Upper lobe of left lung (tissue), 6 donors: ENCODE data around the gene MINDY1. TPM values are rescaled to one million over a fixed set of nuclear protein-coding genes. Genes with fewer than 3 reads are reported as not detected.

Experiments used
- ATAC-seq, 2 donors: fragments of 200-7000 bp; cut with Tn5 transposase; one replicate each; pipeline ENCODE4 v1.9.1; 2022; ENCODE audit warnings: mild to moderate bottlenecking in 2 of 2, moderate library complexity in 2 of 2; ENCODE audit not compliant: low FRiP score in 2 of 2
- DNase-seq, 2 donors: peaks; one replicate each; pipeline ENCODE4 v3.0.0-alpha.2; 2019 to 2020
- H3K27ac ChIP-seq, 4 donors: fragments of 200-600 bp; sonication (generic); one replicate each; pipeline ENCODE4 v1.5.1; 2016 to 2019
- H3K27me3 ChIP-seq, 4 donors: fragments of 200-600 bp; sonication (generic); one replicate each; pipeline ENCODE4 v1.5.1; 2017 to 2019
- H3K36me3 ChIP-seq, 4 donors: fragments of 200-600 bp; sonication (generic); one replicate each; pipeline ENCODE4 v1.5.1; 2016 to 2019
- H3K4me1 ChIP-seq, 4 donors: fragments of 200-600 bp; sonication (generic); one replicate each; pipeline ENCODE4 v1.5.1; 2018 to 2019
- H3K4me3 ChIP-seq, 4 donors: fragments of 200-600 bp; sonication (generic); one replicate each; pipeline ENCODE4 v1.5.1; 2017 to 2019; ENCODE audit warnings: mild to moderate bottlenecking in 2 of 4, moderate library complexity in 1 of 4
- H3K9me3 ChIP-seq, 4 donors: fragments of 200-600 bp; sonication (generic); one replicate each; pipeline ENCODE4 v1.5.1; 2018 to 2019
- EP300 ChIP-seq, 4 donors: sonication (generic); formaldehyde crosslinking; IDR thresholded peaks; one replicate each; pipeline ENCODE4 v1.5.1; 2017; ENCODE audit warnings: antibody characterized with exemption in 4 of 4, control low read depth in 2 of 4
- POLR2A ChIP-seq, 4 donors: fragments of 450-650 bp; IDR thresholded peaks; one replicate each; pipeline ENCODE4 v1.5.1; 2016 to 2017; ENCODE audit warnings: antibody characterized with exemption in 4 of 4, mild to moderate bottlenecking in 2 of 4
- POLR2AphosphoS5 ChIP-seq, 2 donors: sonication (generic); formaldehyde crosslinking; IDR thresholded peaks; one replicate each; pipeline ENCODE4 v1.5.1; 2017; ENCODE audit warnings: antibody characterized with exemption in 2 of 2
- WGBS, 2 donors: methylation state at CpG; one replicate each; pipeline ENCODE4 v1.1.5; 2017 to 2018; 5-methylcytosine and 5-hydroxymethylcytosine counted together
- total RNA-seq, 6 donors: library from RNA; depleted of rRNA in 4 of 6; stranded (reverse); fragments of >200 nt in 4 of 6; gene quantifications; one replicate each; pipeline versions ENCODE4 v1.1.0 to v1.2.1, GENCODE V29; 2016 to 2021
- TF ChIP-seq, protein P1 (sequence below), 6 experiments: fragments of 450-650 bp in 4 of 6; fragments of 200-600 bp in 2 of 6; sonication (generic) in 2 of 6; IDR thresholded peaks; one replicate each; pipeline ENCODE4 v1.5.1; 2016 to 2019; ENCODE audit warnings: antibody characterized with exemption in 6 of 6
- donor health status: DM: no; HTN: no; CAD: no; lungs with moderate emphysema.
- donor health status: DM: no; HTN: yes; CAD: no; lungs with severe emphysema.

The MINDY1 gene
- total RNA-seq, 6 donors from 2014 or later, result 14.5 to 34.3 (median 26.9) TPM

DNA sequence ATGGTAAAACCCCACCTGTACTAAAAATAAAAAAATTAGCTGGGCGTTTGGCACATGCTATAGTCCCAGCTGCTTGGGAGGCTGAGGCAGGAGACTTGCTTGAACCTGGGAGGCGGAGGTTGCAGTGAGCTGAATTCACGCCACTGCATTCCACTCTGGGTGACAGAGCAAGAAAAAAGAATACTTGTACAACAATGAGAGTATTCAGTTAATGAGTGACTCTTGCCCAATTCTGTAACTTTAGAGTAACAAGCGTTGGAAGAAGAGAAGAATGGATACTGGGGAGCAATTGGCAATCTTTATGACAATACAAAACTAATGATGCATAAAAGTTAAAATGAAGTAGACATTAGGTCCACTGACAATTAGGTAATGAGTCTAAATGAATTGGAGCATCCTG is 14.1 kb downstream of the MINDY1 start:
- ATAC-seq (no peak), DNase-seq (no peak)
- WGBS, 2 donors, result 63 to 82% methylated on average over 4 of the region's 4 CpGs
- Histone ChIP-seq H3K36me3 (peaks cover 5 to 12% (median 10%) of the 10 kb centered on the region in 4 donors), H3K27ac (no peak overlapping the region), H3K27me3 (no peaks in the 10 kb centered on the region), H3K4me1 (peaks cover 6 to 12% (median 8%) of the 10 kb centered on the region in 4 donors), H3K4me3 (no peak overlapping the region), H3K9me3 (no peaks in the 10 kb centered on the region)
- no peak for TF ChIP-seq EP300 (IDR thresholded peaks at IDR 0.05)
- TF ChIP-seq POLR2A (IDR thresholded peaks at IDR 0.05), result no peak
- TF ChIP-seq POLR2AphosphoS5 (IDR thresholded peaks at IDR 0.05), result no peak
- TF ChIP-seq, protein P1, sequence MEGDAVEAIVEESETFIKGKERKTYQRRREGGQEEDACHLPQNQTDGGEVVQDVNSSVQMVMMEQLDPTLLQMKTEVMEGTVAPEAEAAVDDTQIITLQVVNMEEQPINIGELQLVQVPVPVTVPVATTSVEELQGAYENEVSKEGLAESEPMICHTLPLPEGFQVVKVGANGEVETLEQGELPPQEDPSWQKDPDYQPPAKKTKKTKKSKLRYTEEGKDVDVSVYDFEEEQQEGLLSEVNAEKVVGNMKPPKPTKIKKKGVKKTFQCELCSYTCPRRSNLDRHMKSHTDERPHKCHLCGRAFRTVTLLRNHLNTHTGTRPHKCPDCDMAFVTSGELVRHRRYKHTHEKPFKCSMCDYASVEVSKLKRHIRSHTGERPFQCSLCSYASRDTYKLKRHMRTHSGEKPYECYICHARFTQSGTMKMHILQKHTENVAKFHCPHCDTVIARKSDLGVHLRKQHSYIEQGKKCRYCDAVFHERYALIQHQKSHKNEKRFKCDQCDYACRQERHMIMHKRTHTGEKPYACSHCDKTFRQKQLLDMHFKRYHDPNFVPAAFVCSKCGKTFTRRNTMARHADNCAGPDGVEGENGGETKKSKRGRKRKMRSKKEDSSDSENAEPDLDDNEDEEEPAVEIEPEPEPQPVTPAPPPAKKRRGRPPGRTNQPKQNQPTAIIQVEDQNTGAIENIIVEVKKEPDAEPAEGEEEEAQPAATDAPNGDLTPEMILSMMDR (IDR thresholded peaks at IDR 0.05), result no peak

DNA sequence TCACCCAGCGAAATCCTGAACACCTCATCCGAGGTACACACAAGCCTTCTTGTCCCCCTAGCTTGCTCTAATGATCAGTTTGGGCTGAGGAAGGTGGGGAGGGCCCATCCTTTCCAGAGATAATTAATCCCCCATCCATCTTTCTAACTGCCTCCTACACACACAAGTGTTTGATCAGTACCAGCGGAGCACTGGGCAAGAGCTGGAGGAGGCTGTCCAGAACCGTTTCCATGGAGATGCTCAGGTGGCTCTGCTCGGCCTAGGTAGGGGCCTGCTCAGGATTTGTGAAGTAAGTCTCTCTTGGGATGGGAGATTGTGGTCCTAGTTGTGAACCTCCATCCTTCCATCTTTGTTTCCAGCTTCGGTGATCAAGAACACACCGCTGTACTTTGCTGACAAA is 18.8 kb downstream of the MINDY1 start:
- Histone ChIP-seq H3K27ac (no peak overlapping the region), H3K4me1 (no peaks in the 10 kb centered on the region), H3K4me3 (no peak overlapping the region), H3K36me3 (no peaks in the 10 kb centered on the region), H3K27me3 (no peaks in the 10 kb centered on the region), H3K9me3 (no peaks in the 10 kb centered on the region)
- ATAC-seq (no peak), DNase-seq (no peak)
- TF ChIP-seq, protein P1 (IDR thresholded peaks at IDR 0.05), result no peak
- TF ChIP-seq EP300 (IDR thresholded peaks at IDR 0.05) (no peak), POLR2AphosphoS5 (IDR thresholded peaks at IDR 0.05) (no peak), POLR2A (IDR thresholded peaks at IDR 0.05) (no peak)
- 76 to 88% methylated on average over 7 of the region's 7 CpGs for WGBS, 2 donors

DNA sequence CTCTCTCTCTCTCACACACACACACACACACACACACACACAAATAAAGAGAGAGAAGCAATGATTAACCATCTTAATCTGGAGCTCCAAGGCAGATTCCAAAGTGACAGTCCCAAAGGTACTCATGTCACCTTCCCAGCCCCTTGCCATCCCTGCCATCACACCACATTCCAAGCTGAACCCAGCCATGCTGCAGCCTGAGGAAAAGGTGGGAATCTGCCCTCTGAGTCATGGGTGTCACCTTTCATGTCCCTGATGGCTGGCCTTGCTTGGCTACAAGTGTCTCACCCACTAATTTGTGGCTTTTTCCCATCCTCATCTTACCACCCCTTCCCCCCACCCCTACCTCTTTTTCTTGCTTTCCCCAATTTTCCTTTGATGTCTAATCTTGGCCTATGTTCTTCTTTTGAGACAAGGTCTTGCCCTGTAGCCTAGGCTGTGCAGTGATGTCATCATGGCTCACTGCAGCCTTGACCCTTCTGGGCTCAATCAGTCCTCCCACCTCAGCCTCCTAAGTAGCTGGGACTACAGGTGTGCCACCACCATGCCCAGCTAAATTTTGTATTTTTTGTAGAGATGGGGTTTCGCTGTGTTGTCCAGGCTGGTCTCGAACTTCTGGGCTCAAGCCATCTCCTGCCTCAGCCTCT is 21.4 kb downstream of the MINDY1 start:
- WGBS, 2 donors, result 90 to 94% methylated on average over 2 of the region's 2 CpGs
- no peak for ATAC-seq

DNA sequence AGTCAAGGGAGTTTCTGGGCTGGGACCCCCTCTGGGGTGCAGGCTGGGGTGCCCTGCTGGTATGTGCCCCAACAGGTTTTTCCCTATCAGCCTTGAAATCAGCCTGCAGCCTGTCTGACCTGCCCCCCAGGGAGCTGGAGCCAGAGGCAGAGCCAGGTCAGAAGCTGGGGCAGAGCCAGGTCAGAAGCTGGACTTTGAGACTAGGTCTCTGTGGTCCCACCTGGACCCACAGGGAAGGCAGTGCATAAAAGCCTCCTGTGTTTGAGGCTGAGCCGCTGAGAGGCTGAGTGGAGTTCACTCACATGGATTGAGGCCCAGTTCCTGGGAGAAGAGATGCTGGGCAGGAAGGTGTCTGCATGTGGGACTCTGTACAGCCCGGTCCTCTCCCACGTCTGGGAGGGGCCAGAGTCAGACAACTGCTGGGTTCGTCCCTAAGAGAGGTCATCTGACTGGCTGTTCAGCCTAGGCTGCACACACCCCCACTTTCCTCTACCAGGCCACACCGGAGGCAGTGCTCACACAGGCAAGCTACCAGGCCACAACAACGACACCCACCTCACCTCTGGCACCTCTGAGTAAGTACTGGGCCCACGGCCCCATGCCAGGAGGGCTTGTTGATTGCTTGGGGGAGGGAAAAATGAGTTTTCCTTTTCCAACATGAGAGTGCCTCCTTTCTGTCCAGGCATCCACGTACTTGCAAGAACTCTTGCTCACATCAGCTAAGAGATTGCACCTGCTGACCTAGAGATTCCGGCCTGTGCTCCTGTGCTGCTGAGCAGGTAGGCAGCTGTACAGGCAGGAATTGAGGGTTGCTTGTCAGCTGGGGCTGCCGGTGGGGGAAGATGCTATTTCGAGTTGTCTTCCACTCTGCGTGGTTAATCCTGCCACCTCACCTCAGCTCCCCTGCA is 24.6 kb downstream of the MINDY1 start, which contains the start of gene ANXA9:
TSS of gene ANXA9 (plus strand) at position 488 of the 908 bp plus-strand sequence. CDS start 814 bp downstream, outside the sequence.
- Histone ChIP-seq H3K36me3 (no peaks in the 10 kb centered on the region), H3K27ac (peak within 1 kb of the TSS; percentile 2 to 53 (median 33)), H3K9me3 (no peaks in the 10 kb centered on the region), H3K27me3 (no peaks in the 10 kb centered on the region), H3K4me3 (no peak within 1 kb of the TSS), H3K4me1 (peaks cover 30 to 47% (median 40%) of the 10 kb centered on the region in 4 donors)
- TF ChIP-seq POLR2AphosphoS5 (IDR thresholded peaks at IDR 0.05) (no peak), POLR2A (IDR thresholded peaks at IDR 0.05) (no peak), EP300 (IDR thresholded peaks at IDR 0.05) (no peak)
- TF ChIP-seq, protein P1 (IDR thresholded peaks at IDR 0.05), result no peak
- DNase-seq (peak in 1 of 2 donors; percentile 57), ATAC-seq (peak; percentile 26 to 47)
- 64 to 79% methylated on average over 10 to 12 of the region's 12 CpGs for WGBS, 2 donors

More for the DNA sequence above, 21.4 kb downstream of the MINDY1 start:
- no peaks in the 10 kb centered on the region for H3K36me3 ChIP-seq
- no peaks in the 10 kb centered on the region for H3K9me3 ChIP-seq
- H3K27me3 ChIP-seq, result no peaks in the 10 kb centered on the region
- H3K27ac ChIP-seq, result no peak overlapping the region
- no peak overlapping the region for H3K4me3 ChIP-seq
- TF ChIP-seq, protein P1 (IDR thresholded peaks at IDR 0.05), result no peak
- TF ChIP-seq POLR2AphosphoS5 (IDR thresholded peaks at IDR 0.05) (no peak), EP300 (IDR thresholded peaks at IDR 0.05) (no peak), POLR2A (IDR thresholded peaks at IDR 0.05) (no peak)
- peaks cover 0 to 19% (median 10%) of the 10 kb centered on the region in 4 donors for H3K4me1 ChIP-seq
- DNase-seq, result no peak
